ENCODE data around the gene ICA1.

DNA sequence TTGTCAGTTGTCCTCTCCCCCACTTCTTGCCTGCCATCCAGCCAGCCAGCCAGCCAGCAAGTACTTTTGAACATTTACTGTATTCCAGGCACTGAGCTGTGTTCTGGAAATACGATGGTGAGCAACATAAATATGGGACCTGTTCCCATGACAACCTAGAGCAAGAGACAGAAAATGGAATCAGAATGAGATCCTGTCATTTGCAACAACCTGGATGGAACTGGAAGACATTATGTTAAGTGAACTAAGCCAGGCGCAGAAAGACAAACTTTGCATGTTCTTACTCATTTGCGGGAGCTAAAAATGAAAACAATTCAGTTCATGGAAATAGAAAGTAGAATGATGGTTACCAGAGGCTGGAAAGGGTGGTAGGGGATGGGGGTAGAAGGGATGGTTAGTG lies 140.7 kb downstream of the ICA1 start:
- TF ChIP-seq, protein P1, sequence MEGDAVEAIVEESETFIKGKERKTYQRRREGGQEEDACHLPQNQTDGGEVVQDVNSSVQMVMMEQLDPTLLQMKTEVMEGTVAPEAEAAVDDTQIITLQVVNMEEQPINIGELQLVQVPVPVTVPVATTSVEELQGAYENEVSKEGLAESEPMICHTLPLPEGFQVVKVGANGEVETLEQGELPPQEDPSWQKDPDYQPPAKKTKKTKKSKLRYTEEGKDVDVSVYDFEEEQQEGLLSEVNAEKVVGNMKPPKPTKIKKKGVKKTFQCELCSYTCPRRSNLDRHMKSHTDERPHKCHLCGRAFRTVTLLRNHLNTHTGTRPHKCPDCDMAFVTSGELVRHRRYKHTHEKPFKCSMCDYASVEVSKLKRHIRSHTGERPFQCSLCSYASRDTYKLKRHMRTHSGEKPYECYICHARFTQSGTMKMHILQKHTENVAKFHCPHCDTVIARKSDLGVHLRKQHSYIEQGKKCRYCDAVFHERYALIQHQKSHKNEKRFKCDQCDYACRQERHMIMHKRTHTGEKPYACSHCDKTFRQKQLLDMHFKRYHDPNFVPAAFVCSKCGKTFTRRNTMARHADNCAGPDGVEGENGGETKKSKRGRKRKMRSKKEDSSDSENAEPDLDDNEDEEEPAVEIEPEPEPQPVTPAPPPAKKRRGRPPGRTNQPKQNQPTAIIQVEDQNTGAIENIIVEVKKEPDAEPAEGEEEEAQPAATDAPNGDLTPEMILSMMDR (conservative IDR thresholded peaks at IDR 0.05; ENCODE audit: low read depth, low read length): no peak
- no peak for TF ChIP-seq EZH2 (IDR thresholded peaks at IDR 0.05; ENCODE audit: low read length, unreplicated experiment)

Measured in PC-3 (cell line).